IMR-90 (cell line): ENCODE data around the gene RYR3. TPM values are rescaled to one million over a fixed set of nuclear protein-coding genes. Genes with fewer than 3 reads are reported as not detected.

Source experiments
- ATAC-seq: fragments of 200-7000 bp; cut with Tn5 transposase; 2 replicates; pipeline ENCODE4 v1.9.1; 2020; ENCODE audit warnings: low read depth, mild to moderate bottlenecking, moderate library complexity
- BruUV-seq: library from RNA; stranded (reverse); fragments of 400-500 nt; replicated peaks from 2 replicates; lab custom pipeline; 2021; lab: Mats Ljungman, UMichigan
- CTCF ChIA-PET: fragments of 300-600 bp; formaldehyde crosslinking; extraction: SDS; loops from one replicate; lab custom pipeline; 2021; ENCODE audit warnings: antibody characterized with exemption; lab: Yijun Ruan, JAX
- POLR2A ChIA-PET: fragments of 300-600 bp; sonication (Branson Sonifier 250); formaldehyde crosslinking; loops from one replicate; lab custom pipeline; 2022; ENCODE audit warnings: antibody characterized with exemption; ENCODE audit not compliant: unreplicated experiment; lab: Charles Lee
- DNase-seq: peaks from one replicate; pipeline ENCODE4 v3.0.0; 2013
- H2AFZ ChIP-seq: replicated peaks from 2 replicates; pipeline ENCODE3; 2013; ENCODE audit warnings: low read length, mild to moderate bottlenecking; ENCODE audit not compliant: poor library complexity
- H2AK5ac ChIP-seq: 2 replicates; pipeline ENCODE4 v1.6.1; 2013; ENCODE audit warnings: low read depth, low read length, inconsistent platforms
- H2AK9ac ChIP-seq: replicated peaks from 2 replicates; pipeline ENCODE3; 2013; ENCODE audit warnings: mild to moderate bottlenecking, low read depth, low read length, moderate library complexity; ENCODE audit not compliant: poor library complexity
- H2BK120ac ChIP-seq: 2 replicates; pipeline ENCODE4 v1.6.1; 2013; ENCODE audit warnings: low read depth, low read length, inconsistent platforms
- H2BK15ac ChIP-seq: 3 replicates; pipeline ENCODE4 v1.6.1; 2013; ENCODE audit warnings: low read depth, low read length, inconsistent platforms
- H2BK20ac ChIP-seq: 2 replicates; pipeline ENCODE4 v1.6.1; 2013; ENCODE audit warnings: low read depth, mild to moderate bottlenecking, inconsistent platforms, low read length, moderate library complexity
- H2BK5ac ChIP-seq: 2 replicates; pipeline ENCODE4 v1.6.1; 2013; ENCODE audit warnings: mild to moderate bottlenecking, low read depth, low read length, inconsistent platforms; ENCODE audit not compliant: poor library complexity, severe bottlenecking
- H3K14ac ChIP-seq: replicated peaks from 2 replicates; pipeline ENCODE4 v1.6.1; 2013; ENCODE audit warnings: low read depth, low read length, inconsistent platforms
- H3K18ac ChIP-seq: 2 replicates; pipeline ENCODE4 v1.6.1; 2013; ENCODE audit warnings: low read depth, low read length, control low read depth
- H3K23ac ChIP-seq: 2 replicates; pipeline ENCODE4 v1.6.1; 2013; ENCODE audit warnings: low read depth, low read length, inconsistent platforms
- H3K27ac ChIP-seq: 2 replicates; pipeline ENCODE4 v1.5.1; 2013; ENCODE audit warnings: mild to moderate bottlenecking, control low read depth, low read length; ENCODE audit not compliant: insufficient read depth
- H3K27me3 ChIP-seq: 2 replicates; pipeline ENCODE4 v1.6.1; 2013; ENCODE audit warnings: low read length; ENCODE audit not compliant: control insufficient read depth, insufficient read depth
- H3K36me3 ChIP-seq: 2 replicates; pipeline ENCODE4 v1.6.1; 2013; ENCODE audit warnings: low read length, mixed read lengths; ENCODE audit not compliant: control insufficient read depth, insufficient read depth
- H3K4ac ChIP-seq: 2 replicates; pipeline ENCODE4 v1.6.1; 2013; ENCODE audit warnings: low read depth, low read length, inconsistent platforms
- H3K4me1 ChIP-seq: 2 replicates; pipeline ENCODE4 v1.6.1; 2013; ENCODE audit warnings: low read length, mixed read lengths; ENCODE audit not compliant: control insufficient read depth, insufficient read depth
- H3K4me2 ChIP-seq: 2 replicates; pipeline ENCODE4 v1.6.1; 2013; ENCODE audit warnings: low read depth, mild to moderate bottlenecking, control low read depth, low read length, moderate library complexity
- H3K4me3 ChIP-seq: 2 replicates; pipeline ENCODE4 v1.5.1; 2013; ENCODE audit warnings: low read depth, mild to moderate bottlenecking, control low read depth, low read length, moderate library complexity; ENCODE audit not compliant: insufficient read depth
- H3K56ac ChIP-seq: 2 replicates; pipeline ENCODE4 v1.6.1; 2013; ENCODE audit warnings: low read length, inconsistent platforms; ENCODE audit not compliant: insufficient read depth; ENCODE audit errors: extremely low read depth
- H3K79me1 ChIP-seq, 2 experiments: 2 replicates each; pipeline ENCODE4 v1.6.1; 2013; ENCODE audit warnings: low read length in 2 of 2, inconsistent platforms in 1 of 2, low read depth in 1 of 2
- H3K9ac ChIP-seq: 2 replicates; pipeline ENCODE4 v1.6.1; 2013; ENCODE audit warnings: low read depth, low read length, control low read depth
- H3K9me1 ChIP-seq: 2 replicates; pipeline ENCODE4 v1.6.1; 2013; ENCODE audit warnings: low read length, inconsistent platforms; ENCODE audit not compliant: insufficient read depth
- H3K9me3 ChIP-seq: 2 replicates; pipeline ENCODE4 v1.6.1; 2013; ENCODE audit warnings: low read length; ENCODE audit not compliant: control insufficient read depth, insufficient read depth
- H4K20me1 ChIP-seq: 2 replicates; pipeline ENCODE4 v1.6.1; 2013; ENCODE audit warnings: low read length, inconsistent platforms; ENCODE audit not compliant: insufficient read depth
- H4K5ac ChIP-seq: 2 replicates; pipeline ENCODE4 v1.6.1; 2013; ENCODE audit warnings: mild to moderate bottlenecking, low read depth, low read length, control low read depth
- H4K8ac ChIP-seq, 2 experiments: 2 replicates each; pipeline ENCODE4 v1.6.1; 2013; ENCODE audit warnings: low read depth in 2 of 2, low read length in 2 of 2, control low read depth in 1 of 2, inconsistent platforms in 1 of 2
- H4K91ac ChIP-seq: 2 replicates; pipeline ENCODE4 v1.6.1; 2013; ENCODE audit warnings: low read depth, low read length, inconsistent platforms; ENCODE audit not compliant: insufficient read depth
- BHLHE40 ChIP-seq: fragments of 150-350 bp; IDR thresholded peaks from 2 replicates; pipeline ENCODE4 v1.6.1; 2016; ENCODE audit warnings: mild to moderate bottlenecking, low read depth, low read length
- CHD1 ChIP-seq: IDR thresholded peaks from 2 replicates; pipeline ENCODE4 v1.6.1; 2012; ENCODE audit warnings: low read depth, low read length, improper control_type of control experiment
- CTCF ChIP-seq: conservative IDR thresholded peaks from 2 replicates; pipeline ENCODE4 v1.5.1; 2012; ENCODE audit warnings: mild to moderate bottlenecking, low read depth, low read length, improper control_type of control experiment
- MAFK ChIP-seq: IDR thresholded peaks from 2 replicates; pipeline ENCODE4 v1.6.1; 2012; ENCODE audit warnings: low read depth, low read length, improper control_type of control experiment
- MAZ ChIP-seq: IDR thresholded peaks from 2 replicates; pipeline ENCODE4 v1.6.1; 2012; ENCODE audit warnings: low read depth, mild to moderate bottlenecking, low read length, improper control_type of control experiment, moderate library complexity, borderline replicate concordance
- MXI1 ChIP-seq: IDR thresholded peaks from 2 replicates; pipeline ENCODE4 v1.6.1; 2012; ENCODE audit warnings: low read depth, mild to moderate bottlenecking, low read length, moderate library complexity, borderline replicate concordance
- RAD21 ChIP-seq: IDR thresholded peaks from 2 replicates; pipeline ENCODE4 v1.6.1; 2012; ENCODE audit warnings: low read length, improper control_type of control experiment
- WGBS, 2 experiments: methylation state at CpG; one replicate each; pipeline versions ENCODE4 v1.1.5 to v1.1.7; 2013; ENCODE audit warnings: missing lambda C conversion rate in 2 of 2; ENCODE audit not compliant: insufficient read length in 1 of 2; ENCODE audit errors: extremely low coverage in 2 of 2; 5-methylcytosine and 5-hydroxymethylcytosine counted together
- dilution Hi-C: fragments of 300-500 bp; cut with HindIII; formaldehyde crosslinking; loops from one replicate; pipeline ENCODE4 v1.14.3; 2018; ENCODE audit warnings: low sequenced_read_pairs; ENCODE audit not compliant: unreplicated experiment
- in situ Hi-C: fragments of 300-500 bp; cut with MboI; formaldehyde crosslinking; loops from 3 replicates; pipeline ENCODE4 v1.14.3; 2019; ENCODE audit warnings: low sequenced_read_pairs, inconsistent platforms, mixed read lengths
- intact Hi-C: fragments of 100-400 bp; cut with micrococcal nuclease; formaldehyde crosslinking; loops from 2 replicates; pipeline ENCODE4 v1.10.0; 2022
- polyA plus RNA-seq, 3 experiments: library from polyadenylated mRNA; depleted of rRNA; stranded (reverse); fragments of >200 nt; gene quantifications; 2 replicates each; pipeline ENCODE4 v1.2.3, GENCODE V29; 2012; ENCODE audit warnings: low replicate concordance in 1 of 3
- total RNA-seq: library from RNA; depleted of rRNA; stranded (reverse); fragments of >200 nt; gene quantifications from 2 replicates; pipeline ENCODE4 v1.2.3, GENCODE V29; 2012
- TF ChIP-seq, protein P1 (sequence below): fragments of 150-350 bp; IDR thresholded peaks from 2 replicates; pipeline ENCODE4 v1.6.1; 2017; ENCODE audit warnings: mild to moderate bottlenecking, antibody characterized with exemption, low read length, low read depth

The RYR3 gene
- total and polyA plus RNA-seq, 2 of the 4 experiments (the other 2 are of a cell fraction): 0.18 TPM; not detected in 1

- TF ChIP-seq CTCF (no peak), MAZ (no peak), MAFK (no peak), BHLHE40 (no peak), CHD1 (no peak), RAD21 (no peak), MXI1 (no peak)
- TF ChIP-seq, protein P1, sequence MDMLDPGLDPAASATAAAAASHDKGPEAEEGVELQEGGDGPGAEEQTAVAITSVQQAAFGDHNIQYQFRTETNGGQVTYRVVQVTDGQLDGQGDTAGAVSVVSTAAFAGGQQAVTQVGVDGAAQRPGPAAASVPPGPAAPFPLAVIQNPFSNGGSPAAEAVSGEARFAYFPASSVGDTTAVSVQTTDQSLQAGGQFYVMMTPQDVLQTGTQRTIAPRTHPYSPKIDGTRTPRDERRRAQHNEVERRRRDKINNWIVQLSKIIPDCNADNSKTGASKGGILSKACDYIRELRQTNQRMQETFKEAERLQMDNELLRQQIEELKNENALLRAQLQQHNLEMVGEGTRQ: no peak
- Histone ChIP-seq H3K18ac (no peak overlapping the region), H4K8ac (no peak overlapping the region), H3K4ac (no peak overlapping the region), H4K20me1 (no peaks in the 10 kb centered on the region), H3K9ac (no peak overlapping the region), H2AK9ac (no peak overlapping the region), H3K36me3 (no peaks in the 10 kb centered on the region), H2BK20ac (no peak overlapping the region), H2BK5ac (no peak overlapping the region), H2BK120ac (no peak overlapping the region), H2AFZ (no peak overlapping the region), H3K9me3 (no peaks in the 10 kb centered on the region), H4K91ac (no peak overlapping the region), H3K9me1 (no peaks in the 10 kb centered on the region), H3K4me1 (no peaks in the 10 kb centered on the region), H3K79me1 (no peaks in the 10 kb centered on the region), H3K56ac (no peak overlapping the region), H3K14ac (no peak overlapping the region), H3K23ac (no peak overlapping the region), H2AK5ac (no peak overlapping the region), H3K27ac (no peak overlapping the region), H4K5ac (no peak overlapping the region), H3K4me2 (no peak overlapping the region), H3K27me3 (peaks cover 4% of the 10 kb centered on the region), H3K4me3 (no peak overlapping the region), H2BK15ac (no peak overlapping the region)
- ATAC-seq (no peak), DNase-seq (no peak)
- in situ Hi-C loops: no loop called here
- dilution Hi-C loops: no loop called here
- no TSS peak for BruUV-seq
- ChIA-PET POLR2A (no interaction called here), CTCF (interaction anchor here (1.0 kb wide), 1 partner anchor 21 kb away, joined by 3 read pairs; no protein-coding TSS in a partner anchor)
- intact Hi-C loops: no loop called here
- no CpG with 5 or more reads among the region's 1 CpG for WGBS, 2 experiments
Measured at GRCh38 chr15:33636958-33637357, 326.2 kb downstream of the RYR3 start.
